Fibroblast of lung (primary cell): Measurements from ENCODE around the gene MAP1A. TPM values are rescaled to one million over a fixed set of nuclear protein-coding genes. Genes with fewer than 3 reads are reported as not detected.

Experiments used
- DNase-seq, 2 donors: peaks; one replicate each; pipeline versions ENCODE4 v3.0.0 to v3.0.0-alpha.2; 2010; ENCODE audit warnings: low read depth in 2 of 2
- H2AFZ ChIP-seq: 2 replicates; pipeline ENCODE4 v1.5.1; 2012; ENCODE audit warnings: low read length, control low read depth, inconsistent platforms
- H3K27ac ChIP-seq: 2 replicates; pipeline ENCODE4 v1.5.1; 2011; ENCODE audit warnings: low read length, control low read depth; ENCODE audit not compliant: insufficient read depth
- H3K27me3 ChIP-seq: 2 replicates; pipeline ENCODE4 v1.5.1; 2011; ENCODE audit warnings: mild to moderate bottlenecking, low read length; ENCODE audit not compliant: control insufficient read depth, insufficient read depth
- H3K36me3 ChIP-seq: 2 replicates; pipeline ENCODE4 v1.5.1; 2011; ENCODE audit warnings: low read length; ENCODE audit not compliant: control insufficient read depth, insufficient read depth
- H3K4me1 ChIP-seq: 2 replicates; pipeline ENCODE4 v1.5.1; 2011; ENCODE audit warnings: low read length; ENCODE audit not compliant: control insufficient read depth, insufficient read depth; ENCODE audit errors: extremely low read depth
- H3K4me2 ChIP-seq: 2 replicates; pipeline ENCODE4 v1.5.1; 2011; ENCODE audit warnings: low read length, control low read depth; ENCODE audit not compliant: insufficient read depth; ENCODE audit errors: extremely low read depth
- H3K4me3 ChIP-seq, 4 experiments: fragments of 200-600 bp in 1 of 4; sonication (generic) in 1 of 4; replicated peaks in 1 of 4; 2 replicates each; pipeline ENCODE4 v1.5.1; 2011 to 2016; ENCODE audit warnings: low read length in 4 of 4, low read depth in 3 of 4, mild to moderate bottlenecking in 3 of 4, control low read depth in 2 of 4, inconsistent platforms in 1 of 4, mixed read lengths in 1 of 4; ENCODE audit not compliant: insufficient read depth in 1 of 4; ENCODE audit errors: control extremely low read depth in 1 of 4
- H3K79me2 ChIP-seq: 2 replicates; pipeline ENCODE4 v1.5.1; 2012; ENCODE audit warnings: mild to moderate bottlenecking, low read length, inconsistent platforms; ENCODE audit not compliant: control insufficient read depth, insufficient read depth
- H3K9ac ChIP-seq: 2 replicates; pipeline ENCODE4 v1.5.1; 2011; ENCODE audit warnings: mild to moderate bottlenecking, low read length, control low read depth; ENCODE audit not compliant: insufficient read depth
- H3K9me3 ChIP-seq: 2 replicates; pipeline ENCODE4 v1.5.1; 2012; ENCODE audit warnings: low read depth, low read length; ENCODE audit not compliant: control insufficient read depth, insufficient read depth
- H4K20me1 ChIP-seq: 2 replicates; pipeline ENCODE4 v1.5.1; 2011; ENCODE audit warnings: low read length; ENCODE audit not compliant: control insufficient read depth, insufficient read depth; ENCODE audit errors: extremely low read depth
- CTCF ChIP-seq, 2 donors: IDR thresholded peaks in 1 of 2; conservative IDR thresholded peaks in 1 of 2; 1 replicate in 1 of 2; 2 replicates in 1 of 2; pipeline ENCODE4 v1.5.1; 2011 to 2012; ENCODE audit warnings: low read length in 2 of 2, control low read depth in 1 of 2, inconsistent platforms in 1 of 2, low read depth in 1 of 2, mild to moderate bottlenecking in 1 of 2
- EZH2 ChIP-seq: IDR thresholded peaks from 2 replicates; pipeline ENCODE4 v1.5.1; 2012; ENCODE audit warnings: low read length, control low read depth, mild to moderate bottlenecking; ENCODE audit errors: missing control alignments
- polyA plus RNA-seq, 2 donors: library from polyadenylated mRNA; depleted of rRNA in 1 of 2; stranded (reverse) in 1 of 2; unstranded in 1 of 2; fragments of >200 nt; gene quantifications; 2 replicates each; pipeline ENCODE4 v1.2.1, GENCODE V29; 2011 to 2012; ENCODE audit warnings: missing spikeins in 1 of 2
- total RNA-seq: library from RNA; depleted of rRNA; stranded (reverse); fragments of >200 nt; gene quantifications from 2 replicates; pipeline ENCODE4 v1.2.1, GENCODE V29; 2014

The MAP1A gene
- total and polyA plus RNA-seq, 2 donors (not counting 1 experiment from before 2014, with no cell fraction given): 51.2 to 201 TPM

GRCh38 chr15:43515741-43516140, 1.7 kb upstream of the MAP1A start:
- no peak for DNase-seq
- Histone ChIP-seq H3K27me3 (no peaks in the 10 kb centered on the region), H3K27ac (peak overlapping the region; percentile 93), H3K4me2 (peak overlapping the region; percentile 99), H3K36me3 (peaks cover 4% of the 10 kb centered on the region), H3K79me2 (peaks cover 37% of the 10 kb centered on the region), H4K20me1 (no peaks in the 10 kb centered on the region), H3K9me3 (no peaks in the 10 kb centered on the region), H2AFZ (no peak overlapping the region), H3K4me3 (peak overlapping the region in 1 of 4 experiments; percentile 99), H3K9ac (no peak overlapping the region), H3K4me1 (peaks cover 39% of the 10 kb centered on the region)
- TF ChIP-seq CTCF (conservative IDR thresholded peaks at IDR 0.05 in 1 of 2, IDR thresholded peaks at IDR 0.05 in 1 of 2; ENCODE audit: low read depth in 1 of 2, low read length in 2 of 2) (no peak), EZH2 (no peak)

DNA sequence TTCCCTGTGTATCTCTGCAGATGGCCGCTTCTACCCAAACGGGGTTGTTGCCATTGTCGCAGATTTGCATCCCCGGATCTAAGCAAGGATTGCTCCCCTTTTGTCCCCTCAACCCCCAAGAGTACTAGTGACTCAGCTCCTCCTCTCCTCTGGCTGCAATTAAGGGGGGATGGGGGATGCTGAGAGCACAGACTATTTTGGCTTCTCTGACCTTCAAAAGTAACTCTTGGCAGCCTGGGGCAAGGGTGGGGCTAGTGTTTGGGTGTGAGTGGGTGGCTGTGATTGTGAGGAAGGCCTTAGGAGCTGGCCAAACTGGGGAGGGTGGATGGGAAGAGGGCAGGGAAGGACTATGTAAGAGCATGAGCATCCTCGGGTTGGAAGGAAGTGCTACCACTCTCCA, 1.2 kb upstream of the MAP1A start:
- peak overlapping the region; percentile 93 for H3K27ac ChIP-seq
- peak; percentile 45 to 66 for DNase-seq
- peak overlapping the region in 3 of 4 experiments; percentile 64 to 99 (median 93) for H3K4me3 ChIP-seq
- H4K20me1 ChIP-seq: no peaks in the 10 kb centered on the region
- peak overlapping the region; percentile 99 for H3K4me2 ChIP-seq
- H2AFZ ChIP-seq: no peak overlapping the region
- peaks cover 37% of the 10 kb centered on the region for H3K4me1 ChIP-seq
- H3K79me2 ChIP-seq: peaks cover 37% of the 10 kb centered on the region
- no peaks in the 10 kb centered on the region for H3K9me3 ChIP-seq
- no peaks in the 10 kb centered on the region for H3K27me3 ChIP-seq
- TF ChIP-seq EZH2 (no peak), CTCF (conservative IDR thresholded peaks at IDR 0.05 in 1 of 2, IDR thresholded peaks at IDR 0.05 in 1 of 2; ENCODE audit: low read depth in 1 of 2, low read length in 2 of 2) (no peak)
- H3K36me3 ChIP-seq: peaks cover 7% of the 10 kb centered on the region
- no peak overlapping the region for H3K9ac ChIP-seq

GRCh38 chr15:43516801-43517353, 531 bp upstream of the MAP1A start:
- Histone ChIP-seq H3K4me1 (peaks cover 31% of the 10 kb centered on the region), H3K9ac (peak overlapping the region; percentile 58), H3K9me3 (no peaks in the 10 kb centered on the region), H3K4me2 (peak overlapping the region; percentile 99), H2AFZ (peak overlapping the region; percentile 81), H3K4me3 (peak overlapping the region; percentile 61 to 99 (median 78)), H3K36me3 (peaks cover 14% of the 10 kb centered on the region), H3K27ac (peak overlapping the region; percentile 93), H3K27me3 (no peaks in the 10 kb centered on the region), H4K20me1 (no peaks in the 10 kb centered on the region), H3K79me2 (peaks cover 44% of the 10 kb centered on the region)
- DNase-seq: peak; percentile 62 to 80
- TF ChIP-seq EZH2: no peak
- TF ChIP-seq CTCF (conservative IDR thresholded peaks at IDR 0.05 in 1 of 2, IDR thresholded peaks at IDR 0.05 in 1 of 2; ENCODE audit: low read depth in 1 of 2, low read length in 2 of 2): no peak
